ENCODE measurements around the gene INTS11.
A peak's percentile ranks its signal among the peaks of the same experiment; 100 is the strongest.

The INTS11 gene

GRCh38 chr1:1299686-1300351 lies 24.6 kb downstream of the INTS11 start:
- H3K4me3 ChIP-seq (IDR thresholded peaks at IDR 0.05; ENCODE audit: insufficient read depth, low read depth, low read length): no peak overlapping the region
- peaks cover 5% of the 10 kb centered on the region for H3K4me1 ChIP-seq (ENCODE audit: low read depth, poor library complexity, severe bottlenecking)
- H4K20me1 ChIP-seq (ENCODE audit: insufficient read depth): no peaks in the 10 kb centered on the region; the same call in 1 of the 2 replicates
- no peak overlapping the region for H3K4me2 ChIP-seq
- no peaks in the 10 kb centered on the region for H3K27me3 ChIP-seq (ENCODE audit: insufficient read depth, low read depth)
- H3K79me2 ChIP-seq (ENCODE audit: insufficient read depth, low read depth): peaks cover 5% of the 10 kb centered on the region
- H2AFZ ChIP-seq (ENCODE audit: low read depth): no peak overlapping the region
- TF ChIP-seq, protein P1, sequence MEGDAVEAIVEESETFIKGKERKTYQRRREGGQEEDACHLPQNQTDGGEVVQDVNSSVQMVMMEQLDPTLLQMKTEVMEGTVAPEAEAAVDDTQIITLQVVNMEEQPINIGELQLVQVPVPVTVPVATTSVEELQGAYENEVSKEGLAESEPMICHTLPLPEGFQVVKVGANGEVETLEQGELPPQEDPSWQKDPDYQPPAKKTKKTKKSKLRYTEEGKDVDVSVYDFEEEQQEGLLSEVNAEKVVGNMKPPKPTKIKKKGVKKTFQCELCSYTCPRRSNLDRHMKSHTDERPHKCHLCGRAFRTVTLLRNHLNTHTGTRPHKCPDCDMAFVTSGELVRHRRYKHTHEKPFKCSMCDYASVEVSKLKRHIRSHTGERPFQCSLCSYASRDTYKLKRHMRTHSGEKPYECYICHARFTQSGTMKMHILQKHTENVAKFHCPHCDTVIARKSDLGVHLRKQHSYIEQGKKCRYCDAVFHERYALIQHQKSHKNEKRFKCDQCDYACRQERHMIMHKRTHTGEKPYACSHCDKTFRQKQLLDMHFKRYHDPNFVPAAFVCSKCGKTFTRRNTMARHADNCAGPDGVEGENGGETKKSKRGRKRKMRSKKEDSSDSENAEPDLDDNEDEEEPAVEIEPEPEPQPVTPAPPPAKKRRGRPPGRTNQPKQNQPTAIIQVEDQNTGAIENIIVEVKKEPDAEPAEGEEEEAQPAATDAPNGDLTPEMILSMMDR (conservative IDR thresholded peaks at IDR 0.05; ENCODE audit: low read depth, low read length): peak; percentile 69
- no peaks in the 10 kb centered on the region for H3K36me3 ChIP-seq (ENCODE audit: insufficient read depth)
- H3K27ac ChIP-seq: no peak overlapping the region
- H3K9ac ChIP-seq: no peak overlapping the region

GRCh38 chr1:1298861-1299685 lies 25.4 kb downstream of the INTS11 start:
- H4K20me1 ChIP-seq (ENCODE audit: insufficient read depth): no peaks in the 10 kb centered on the region; the same call in 1 of the 2 replicates
- no peak overlapping the region for H3K4me3 ChIP-seq (IDR thresholded peaks at IDR 0.05; ENCODE audit: insufficient read depth, low read depth, low read length)
- H3K4me2 ChIP-seq: no peak overlapping the region
- H3K27ac ChIP-seq: no peak overlapping the region
- no peak overlapping the region for H2AFZ ChIP-seq (ENCODE audit: low read depth)
- no peaks in the 10 kb centered on the region for H3K79me2 ChIP-seq (ENCODE audit: insufficient read depth, low read depth)
- TF ChIP-seq, protein P1 (conservative IDR thresholded peaks at IDR 0.05; ENCODE audit: low read depth, low read length): no peak
- H3K4me1 ChIP-seq (ENCODE audit: low read depth, poor library complexity, severe bottlenecking): no peaks in the 10 kb centered on the region
- no peaks in the 10 kb centered on the region for H3K27me3 ChIP-seq (ENCODE audit: insufficient read depth, low read depth)
- H3K36me3 ChIP-seq (ENCODE audit: insufficient read depth): no peaks in the 10 kb centered on the region
- no peak overlapping the region for H3K9ac ChIP-seq

- H3K27me3 ChIP-seq (ENCODE audit: insufficient read depth, low read depth): no peaks in the 10 kb centered on the region
- H3K4me2 ChIP-seq: no peak overlapping the region
- TF ChIP-seq, protein P1 (conservative IDR thresholded peaks at IDR 0.05; ENCODE audit: low read depth, low read length): no peak
- no peak overlapping the region for H3K9ac ChIP-seq
- H3K79me2 ChIP-seq (ENCODE audit: insufficient read depth, low read depth): no peaks in the 10 kb centered on the region
- no peak overlapping the region for H3K4me3 ChIP-seq (IDR thresholded peaks at IDR 0.05; ENCODE audit: insufficient read depth, low read depth, low read length)
- no peak overlapping the region for H2AFZ ChIP-seq (ENCODE audit: low read depth)
- H3K27ac ChIP-seq: no peak overlapping the region
- no peaks in the 10 kb centered on the region for H3K36me3 ChIP-seq (ENCODE audit: insufficient read depth)
- no peaks in the 10 kb centered on the region for H3K4me1 ChIP-seq (ENCODE audit: low read depth, poor library complexity, severe bottlenecking)
- H4K20me1 ChIP-seq (ENCODE audit: insufficient read depth): no peaks in the 10 kb centered on the region; the same call in 1 of the 2 replicates
Observed at GRCh38 chr1:1297802-1298424, 26.5 kb downstream of the INTS11 start.

- no peak overlapping the region for H3K4me2 ChIP-seq
Observed at GRCh38 chr1:1296070-1297061, 28.1 kb downstream of the INTS11 start.

More at GRCh38 chr1:1296070-1297061, 28.1 kb downstream of the INTS11 start:
- H3K4me3 ChIP-seq (IDR thresholded peaks at IDR 0.05; ENCODE audit: insufficient read depth, low read depth, low read length): no peak overlapping the region
- no peak overlapping the region for H2AFZ ChIP-seq (ENCODE audit: low read depth)
- no peaks in the 10 kb centered on the region; the same call in 1 of the 2 replicates for H4K20me1 ChIP-seq (ENCODE audit: insufficient read depth)
- no peak overlapping the region for H3K9ac ChIP-seq
- H3K79me2 ChIP-seq (ENCODE audit: insufficient read depth, low read depth): no peaks in the 10 kb centered on the region
- peaks cover 9% of the 10 kb centered on the region for H3K4me1 ChIP-seq (ENCODE audit: low read depth, poor library complexity, severe bottlenecking)
- TF ChIP-seq, protein P1 (conservative IDR thresholded peaks at IDR 0.05; ENCODE audit: low read depth, low read length): no peak
- H3K27ac ChIP-seq: no peak overlapping the region
- H3K36me3 ChIP-seq (ENCODE audit: insufficient read depth): no peaks in the 10 kb centered on the region
- H3K27me3 ChIP-seq (ENCODE audit: insufficient read depth, low read depth): peaks cover under 1% of the 10 kb centered on the region; the same call in 1 of the 2 replicates
